SK-N-SH (cell line): ENCODE data around the gene PPIL4. TPM values are rescaled to one million over a fixed set of nuclear protein-coding genes. Genes with fewer than 3 reads are reported as not detected.

ENCODE experiments used
- CTCF ChIA-PET: fragments of 300-600, 350-600 bp; formaldehyde crosslinking; extraction: SDS; loops from one replicate; lab custom pipeline; 2021; lab: Yijun Ruan, JAX
- POLR2A ChIA-PET: fragments of 350-600 bp; sonication (Branson Sonifier 250); formaldehyde crosslinking; extraction: SDS; loops from one replicate; lab custom pipeline; 2020; ENCODE audit warnings: antibody characterized with exemption, inconsistent platforms; lab: Yijun Ruan, JAX
- DNase-seq: peaks from one replicate; pipeline ENCODE4 v3.0.0; 2012
- H2AFZ ChIP-seq: fragments of 200-600 bp; sonication (generic); 2 replicates; pipeline ENCODE4 v1.8.1; 2016; ENCODE audit warnings: antibody characterized with exemption, mild to moderate bottlenecking, low read depth
- H3F3A ChIP-seq: fragments of 200-600 bp; sonication (generic); replicated peaks from 2 replicates; pipeline ENCODE3; 2016; ENCODE audit warnings: antibody characterized with exemption, mild to moderate bottlenecking; ENCODE audit not compliant: insufficient read depth
- H3K27ac ChIP-seq, 2 experiments: fragments of 200-500 bp in 1 of 2; fragments of 200-600 bp in 1 of 2; sonication (Bioruptor generic) in 1 of 2; sonication (generic), shearing (Covaris generic) in 1 of 2; 2 replicates each; pipeline versions ENCODE4 v1.5.1 to v1.6.1; 2014 to 2016; ENCODE audit warnings: low read depth in 2 of 2, inconsistent platforms in 1 of 2, low read length in 1 of 2, mild to moderate bottlenecking in 1 of 2, mixed read lengths in 1 of 2
- H3K27me3 ChIP-seq: fragments of 200-600 bp; sonication (generic), shearing (Covaris generic); 2 replicates; pipeline ENCODE4 v1.6.1; 2016; ENCODE audit warnings: mixed run types; ENCODE audit not compliant: insufficient read depth
- H3K36me3 ChIP-seq, 2 experiments: fragments of 200-500 bp in 1 of 2; fragments of 200-600 bp in 1 of 2; sonication (Bioruptor generic) in 1 of 2; sonication (generic) in 1 of 2; replicated peaks in 1 of 2; 2 replicates each; pipeline versions ENCODE3 to v1.5.1; 2014 to 2016; ENCODE audit warnings: low read length in 1 of 2, mild to moderate bottlenecking in 1 of 2; ENCODE audit not compliant: insufficient read depth in 2 of 2, control insufficient read depth in 1 of 2
- H3K4me1 ChIP-seq, 2 experiments: fragments of 200-500 bp in 1 of 2; fragments of 200-600 bp in 1 of 2; sonication (Bioruptor generic) in 1 of 2; sonication (generic), shearing (Covaris generic) in 1 of 2; 2 replicates each; pipeline versions ENCODE4 v1.5.1 to v1.6.1; 2014 to 2016; ENCODE audit warnings: low read depth in 1 of 2, low read length in 1 of 2, mixed run types in 1 of 2; ENCODE audit not compliant: insufficient read depth in 2 of 2, control insufficient read depth in 1 of 2
- H3K4me2 ChIP-seq: fragments of 200-600 bp; sonication (generic), shearing (Covaris generic); 2 replicates; pipeline ENCODE4 v1.6.1; 2017; ENCODE audit warnings: mixed run types
- H3K4me3 ChIP-seq, 2 experiments: fragments of 200-500 bp in 1 of 2; fragments of 200-600 bp in 1 of 2; sonication (Bioruptor generic) in 1 of 2; sonication (generic), shearing (Covaris generic) in 1 of 2; 2 replicates each; pipeline versions ENCODE4 v1.5.1 to v1.8.1; 2014 to 2016; ENCODE audit warnings: low read depth in 2 of 2, inconsistent platforms in 1 of 2, low read length in 1 of 2, mild to moderate bottlenecking in 1 of 2, mixed read lengths in 1 of 2, moderate library complexity in 1 of 2
- H3K79me2 ChIP-seq: fragments of 200-600 bp; sonication (generic); 2 replicates; pipeline ENCODE4 v1.8.1; 2017; ENCODE audit warnings: mild to moderate bottlenecking; ENCODE audit not compliant: insufficient read depth
- H3K9ac ChIP-seq: fragments of 200-600 bp; sonication (generic); 2 replicates; pipeline ENCODE4 v1.6.1; 2017; ENCODE audit warnings: mixed run types
- H3K9me2 ChIP-seq: fragments of 200-600 bp; sonication (generic); 2 replicates; pipeline ENCODE4 v1.6.1; 2017; ENCODE audit warnings: mixed run types
- H3K9me3 ChIP-seq: fragments of 200-600 bp; sonication (generic); 2 replicates; pipeline ENCODE4 v1.6.1; 2017; ENCODE audit warnings: mixed run types, mild to moderate bottlenecking, moderate library complexity
- H4K20me1 ChIP-seq: fragments of 200-600 bp; sonication (generic); 2 replicates; pipeline ENCODE4 v1.6.1; 2017; ENCODE audit warnings: mild to moderate bottlenecking, mixed run types; ENCODE audit not compliant: insufficient read depth
- CHD2 ChIP-seq: fragments of 150-350 bp; IDR thresholded peaks from 2 replicates; pipeline ENCODE4 v1.6.1; 2018; ENCODE audit warnings: low read length; ENCODE audit not compliant: partially characterized antibody
- ELF1 ChIP-seq: IDR thresholded peaks from 2 replicates; pipeline ENCODE4 v1.4.0; 2012
- MAX ChIP-seq: IDR thresholded peaks from 2 replicates; pipeline ENCODE4 v1.4.0; 2012; ENCODE audit warnings: low read depth
- MXI1 ChIP-seq: IDR thresholded peaks from 2 replicates; pipeline ENCODE4 v1.6.1; 2012; ENCODE audit warnings: mild to moderate bottlenecking, low read depth, low read length, improper control_type of control experiment
- RCOR1 ChIP-seq: fragments of 150-350 bp; IDR thresholded peaks from 2 replicates; pipeline ENCODE4 v1.6.1; 2017; ENCODE audit warnings: antibody characterized with exemption, low read length
- RXRA ChIP-seq: IDR thresholded peaks from 2 replicates; pipeline ENCODE4 v1.4.0; 2012; ENCODE audit warnings: low read depth, mild to moderate bottlenecking, borderline replicate concordance
- SMC3 ChIP-seq: IDR thresholded peaks from 2 replicates; pipeline ENCODE4 v1.6.1; 2012; ENCODE audit warnings: low read depth, low read length, improper control_type of control experiment
- USF1 ChIP-seq: IDR thresholded peaks from 2 replicates; pipeline ENCODE4 v1.4.0; 2012; ENCODE audit warnings: low read depth, borderline replicate concordance
- USF2 ChIP-seq: fragments of 150-350 bp; IDR thresholded peaks from 2 replicates; pipeline ENCODE4 v1.6.1; 2017; ENCODE audit warnings: antibody characterized with exemption, low read length, low read depth, borderline replicate concordance
- WGBS: methylation state at CpG from one replicate; pipeline ENCODE4 v1.1.6; 2017; ENCODE audit warnings: low lambda C conversion rate; 5-methylcytosine and 5-hydroxymethylcytosine counted together
- polyA plus RNA-seq, 3 experiments: library from polyadenylated mRNA; depleted of rRNA; stranded (reverse); fragments of >200 nt; gene quantifications; 2 replicates each; pipeline ENCODE4 v1.2.3, GENCODE V29; 2012
- TF ChIP-seq, protein P1 (sequence below): IDR thresholded peaks from 2 replicates; pipeline ENCODE4; 2012

The PPIL4 gene
- polyA plus RNA-seq, 1 of the 3 experiments (the other 2 are of a cell fraction) = 3.3 TPM

- Histone ChIP-seq H3K4me3 (no peak overlapping the region), H2AFZ (no peak overlapping the region), H3K9me3 (no peaks in the 10 kb centered on the region), H3K79me2 (no peaks in the 10 kb centered on the region), H3K9me2 (no peaks in the 10 kb centered on the region), H3K36me3 (no peaks in the 10 kb centered on the region), H3K4me1 (no peaks in the 10 kb centered on the region; a peak in 1 of 4 replicates), H3K27me3 (no peaks in the 10 kb centered on the region), H4K20me1 (no peaks in the 10 kb centered on the region), H3K4me2 (no peak overlapping the region), H3K9ac (no peak overlapping the region), H3K27ac (no peak overlapping the region), H3F3A (no peaks in the 10 kb centered on the region)
- TF ChIP-seq CHD2 (no peak), RXRA (no peak), USF1 (no peak), MXI1 (no peak), USF2 (no peak), MAX (no peak), RCOR1 (no peak)
- TF ChIP-seq, protein P1, sequence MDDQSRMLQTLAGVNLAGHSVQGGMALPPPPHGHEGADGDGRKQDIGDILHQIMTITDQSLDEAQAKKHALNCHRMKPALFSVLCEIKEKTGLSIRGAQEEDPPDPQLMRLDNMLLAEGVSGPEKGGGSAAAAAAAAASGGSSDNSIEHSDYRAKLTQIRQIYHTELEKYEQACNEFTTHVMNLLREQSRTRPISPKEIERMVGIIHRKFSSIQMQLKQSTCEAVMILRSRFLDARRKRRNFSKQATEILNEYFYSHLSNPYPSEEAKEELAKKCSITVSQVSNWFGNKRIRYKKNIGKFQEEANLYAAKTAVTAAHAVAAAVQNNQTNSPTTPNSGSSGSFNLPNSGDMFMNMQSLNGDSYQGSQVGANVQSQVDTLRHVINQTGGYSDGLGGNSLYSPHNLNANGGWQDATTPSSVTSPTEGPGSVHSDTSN = no peak
- no peak for DNase-seq
- CTCF ChIA-PET = interaction anchor here (1.8 kb wide), 1 partner anchor 47 kb away, joined by 4 read pairs; no protein-coding TSS in a partner anchor
- WGBS = 90% methylated on average over 5 of the region's 5 CpGs
- POLR2A ChIA-PET = no interaction called here
Measured at GRCh38 chr6:149478631-149479314, 67.1 kb downstream of the PPIL4 start.

- 92% methylated on average over 5 of the region's 5 CpGs for WGBS
- Histone ChIP-seq H2AFZ (no peak overlapping the region), H3F3A (no peaks in the 10 kb centered on the region), H3K27me3 (no peaks in the 10 kb centered on the region), H3K4me2 (no peak overlapping the region), H3K36me3 (no peaks in the 10 kb centered on the region), H3K4me1 (no peaks in the 10 kb centered on the region; a peak in 1 of 4 replicates), H3K9me3 (no peaks in the 10 kb centered on the region), H3K9ac (no peak overlapping the region), H3K79me2 (no peaks in the 10 kb centered on the region), H3K4me3 (no peak overlapping the region), H3K9me2 (no peaks in the 10 kb centered on the region), H4K20me1 (no peaks in the 10 kb centered on the region), H3K27ac (no peak overlapping the region)
- ChIA-PET POLR2A (no interaction called here), CTCF (no interaction called here)
- no peak for TF ChIP-seq MAX
- TF ChIP-seq SMC3 = no peak
- TF ChIP-seq ELF1 = no peak
- DNase-seq = no peak
Measured at GRCh38 chr6:149477544-149477943, 68.3 kb downstream of the PPIL4 start.
